GM10248 (cell line): ENCODE measurements around the gene ECM2.

Source experiments
- CTCF ChIA-PET: fragments of 300-600 bp; sonication (Branson Sonifier 250); formaldehyde crosslinking; extraction: SDS; loops from one replicate; lab custom pipeline; 2021; ENCODE audit warnings: antibody characterized with exemption; lab: Yijun Ruan, JAX
- POLR2A ChIA-PET: fragments of 350-650 bp; sonication (Branson Sonifier 250); formaldehyde crosslinking; extraction: SDS; loops from one replicate; lab custom pipeline; 2020; ENCODE audit warnings: antibody characterized with exemption; lab: Yijun Ruan, JAX
- DNase-seq: peaks from one replicate; pipeline ENCODE4 v3.0.0; 2012; ENCODE audit errors: extremely low spot score
- TF ChIP-seq, protein P1 (sequence below): IDR thresholded peaks from 2 replicates; pipeline ENCODE4 v1.5.1; 2012; ENCODE audit warnings: mild to moderate bottlenecking, low read depth; ENCODE audit errors: extremely low read depth, missing control alignments, control extremely low read depth

ECM2 gene

DNA sequence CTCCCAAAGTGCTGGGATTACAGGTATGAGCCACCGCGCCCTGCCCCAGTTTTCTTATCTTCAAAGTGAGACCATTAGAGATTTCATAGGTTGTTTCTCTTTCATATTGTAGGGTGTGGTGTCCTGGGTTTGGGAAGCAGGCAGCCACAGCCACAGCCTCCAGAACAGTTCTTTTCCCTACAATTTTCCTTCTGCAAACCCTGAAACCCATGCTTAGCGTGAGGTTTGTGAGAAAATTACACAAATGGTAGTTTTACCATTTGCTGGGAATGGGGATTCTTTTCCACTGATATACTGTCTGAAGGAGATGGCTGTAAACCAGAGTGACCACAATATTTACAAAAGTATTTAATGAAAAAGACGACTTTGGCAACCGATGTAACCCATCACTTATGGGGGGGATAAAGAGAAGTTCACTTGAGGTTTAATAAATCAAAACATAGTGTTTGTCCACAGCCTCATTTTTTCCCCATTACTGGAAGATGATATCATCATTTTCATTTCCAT is 26.7 kb upstream of the ECM2 start:
- CTCF ChIA-PET = no interaction called here
- no peak for DNase-seq
- POLR2A ChIA-PET = no interaction called here
- TF ChIP-seq, protein P1, sequence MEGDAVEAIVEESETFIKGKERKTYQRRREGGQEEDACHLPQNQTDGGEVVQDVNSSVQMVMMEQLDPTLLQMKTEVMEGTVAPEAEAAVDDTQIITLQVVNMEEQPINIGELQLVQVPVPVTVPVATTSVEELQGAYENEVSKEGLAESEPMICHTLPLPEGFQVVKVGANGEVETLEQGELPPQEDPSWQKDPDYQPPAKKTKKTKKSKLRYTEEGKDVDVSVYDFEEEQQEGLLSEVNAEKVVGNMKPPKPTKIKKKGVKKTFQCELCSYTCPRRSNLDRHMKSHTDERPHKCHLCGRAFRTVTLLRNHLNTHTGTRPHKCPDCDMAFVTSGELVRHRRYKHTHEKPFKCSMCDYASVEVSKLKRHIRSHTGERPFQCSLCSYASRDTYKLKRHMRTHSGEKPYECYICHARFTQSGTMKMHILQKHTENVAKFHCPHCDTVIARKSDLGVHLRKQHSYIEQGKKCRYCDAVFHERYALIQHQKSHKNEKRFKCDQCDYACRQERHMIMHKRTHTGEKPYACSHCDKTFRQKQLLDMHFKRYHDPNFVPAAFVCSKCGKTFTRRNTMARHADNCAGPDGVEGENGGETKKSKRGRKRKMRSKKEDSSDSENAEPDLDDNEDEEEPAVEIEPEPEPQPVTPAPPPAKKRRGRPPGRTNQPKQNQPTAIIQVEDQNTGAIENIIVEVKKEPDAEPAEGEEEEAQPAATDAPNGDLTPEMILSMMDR = no peak

DNA sequence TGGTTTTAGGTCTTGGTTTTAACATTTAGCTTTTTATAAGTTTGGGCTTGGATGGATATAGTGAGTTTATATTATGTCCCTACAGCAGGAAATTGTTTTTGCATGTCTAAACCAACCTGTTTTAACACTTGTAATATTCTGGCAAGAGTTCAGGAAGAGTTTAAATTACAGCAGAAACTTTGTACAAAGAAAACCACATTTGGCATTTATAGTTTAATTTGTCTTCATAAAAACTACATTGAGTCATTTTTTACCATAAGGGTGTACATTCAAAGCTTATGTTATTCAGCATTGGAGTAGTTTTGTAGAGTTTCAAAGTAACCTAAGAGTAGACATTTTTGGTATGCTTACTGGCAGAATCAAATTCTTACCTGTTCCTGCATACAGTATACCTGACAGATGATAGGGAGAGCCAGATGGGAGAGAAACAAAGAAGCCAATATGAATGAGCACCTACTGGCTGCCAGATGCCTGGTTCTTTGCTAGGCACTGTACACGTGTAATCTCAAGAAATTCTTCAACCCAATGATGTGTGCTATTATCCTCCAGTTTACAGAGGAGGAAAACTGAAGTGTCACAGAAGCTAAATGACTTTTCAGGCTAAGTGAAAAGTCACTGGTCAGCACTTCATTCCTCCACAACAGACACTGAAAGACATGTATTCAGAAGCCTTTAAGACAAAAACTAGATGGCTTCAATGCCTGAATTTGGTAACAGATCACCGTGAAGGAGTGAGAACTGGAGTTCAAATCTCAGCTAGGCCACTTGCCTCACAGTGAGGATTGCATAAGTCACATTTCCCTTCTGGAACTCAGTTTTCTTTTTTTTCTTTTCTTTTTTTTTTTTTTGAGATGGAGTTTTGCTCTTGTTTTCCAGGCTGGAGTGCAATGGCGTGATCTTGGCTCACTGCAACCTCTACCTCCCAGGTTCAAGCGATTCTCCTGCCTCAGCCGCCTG is 25.9 kb upstream of the ECM2 start:
- TF ChIP-seq, protein P1 = no peak
- ChIA-PET CTCF (no interaction called here), POLR2A (no interaction called here)
- no peak for DNase-seq

DNA sequence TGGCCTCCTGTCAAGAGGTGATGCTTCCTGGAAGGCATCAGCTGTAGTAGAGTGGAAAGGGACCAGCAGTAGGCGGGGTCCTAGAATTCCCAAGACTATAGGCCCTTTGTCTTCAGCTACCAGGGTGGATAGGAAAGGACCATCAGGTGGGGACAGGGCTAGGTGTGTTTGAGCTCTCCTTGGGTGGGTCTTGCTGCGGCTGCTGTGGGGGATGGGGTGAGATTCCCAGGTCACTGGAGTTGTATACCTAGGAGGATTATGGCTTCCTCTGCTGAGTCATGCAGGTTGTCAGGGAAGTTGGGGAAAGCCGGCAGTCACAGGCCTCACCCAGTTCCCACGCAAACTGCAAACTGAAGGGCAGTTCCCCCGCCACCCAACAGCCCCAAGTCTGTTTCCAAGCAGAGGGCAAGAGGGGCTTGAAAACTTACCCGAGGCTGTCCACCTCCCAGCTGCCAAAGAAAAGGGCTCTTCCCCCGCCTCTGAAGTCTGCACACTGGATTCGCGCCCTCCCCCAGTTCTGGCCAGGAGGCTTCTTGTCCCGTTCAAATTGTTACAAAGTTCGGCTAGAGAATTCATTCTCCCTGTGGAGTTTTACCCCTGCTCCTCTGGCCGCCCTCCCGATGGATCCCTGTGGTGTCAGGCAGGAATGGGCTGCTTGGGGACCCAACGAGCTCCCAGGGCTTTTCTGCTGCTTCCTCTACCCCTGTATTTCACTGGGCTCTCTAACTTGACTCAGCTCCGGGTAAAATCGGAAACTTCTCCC is 23.0 kb upstream of the ECM2 start:
- TF ChIP-seq, protein P1 = no peak
- ChIA-PET CTCF (no interaction called here), POLR2A (no interaction called here)
- DNase-seq = no peak

DNA sequence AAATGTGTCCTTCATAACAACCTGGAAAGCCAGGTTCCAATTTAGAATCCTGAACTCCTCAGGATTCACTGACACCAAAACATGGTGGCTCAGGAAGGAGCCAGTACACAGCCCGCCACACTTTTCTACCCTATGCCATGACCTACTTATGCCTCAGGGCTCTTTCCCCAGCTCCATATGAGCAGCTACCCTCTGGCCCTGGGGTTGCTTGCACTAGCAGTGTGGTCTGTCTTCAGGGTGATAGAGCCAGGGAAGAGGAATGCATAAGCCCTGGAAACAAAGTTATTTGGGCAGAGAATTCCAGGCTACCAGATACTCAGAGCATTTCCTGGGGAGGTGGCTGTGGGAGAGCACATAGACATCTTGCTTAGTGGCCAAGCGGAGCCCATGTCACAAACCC is 15.0 kb upstream of the ECM2 start:
- DNase-seq = no peak
- CTCF ChIA-PET = no interaction called here
- POLR2A ChIA-PET = no interaction called here
- TF ChIP-seq, protein P1 = no peak

DNA sequence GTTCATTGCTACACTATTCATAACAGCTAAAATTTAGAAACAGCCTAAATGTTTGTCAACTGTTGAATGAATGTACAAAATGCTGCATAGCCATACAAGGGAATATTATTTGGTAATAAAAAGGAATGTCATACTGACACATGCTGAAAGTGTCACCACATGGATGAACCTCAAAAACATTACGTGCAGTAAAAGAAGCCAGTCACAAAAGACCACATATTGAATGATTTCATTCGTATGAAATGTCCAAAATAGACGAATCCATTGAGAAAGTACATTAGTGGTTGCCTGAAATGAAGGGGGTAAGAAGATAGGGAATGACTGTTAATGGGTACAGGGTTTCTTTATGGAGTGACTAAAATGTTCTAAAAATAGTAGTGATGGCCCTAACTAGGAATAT is 11.6 kb upstream of the ECM2 start:
- TF ChIP-seq, protein P1 = no peak
- CTCF ChIA-PET = interaction anchor here (1.0 to 1.5 kb wide), 3 partner anchors 9 to 23 kb away, joined by 3 read pairs; no protein-coding TSS in a partner anchor
- POLR2A ChIA-PET = no interaction called here
- DNase-seq = no peak

DNA sequence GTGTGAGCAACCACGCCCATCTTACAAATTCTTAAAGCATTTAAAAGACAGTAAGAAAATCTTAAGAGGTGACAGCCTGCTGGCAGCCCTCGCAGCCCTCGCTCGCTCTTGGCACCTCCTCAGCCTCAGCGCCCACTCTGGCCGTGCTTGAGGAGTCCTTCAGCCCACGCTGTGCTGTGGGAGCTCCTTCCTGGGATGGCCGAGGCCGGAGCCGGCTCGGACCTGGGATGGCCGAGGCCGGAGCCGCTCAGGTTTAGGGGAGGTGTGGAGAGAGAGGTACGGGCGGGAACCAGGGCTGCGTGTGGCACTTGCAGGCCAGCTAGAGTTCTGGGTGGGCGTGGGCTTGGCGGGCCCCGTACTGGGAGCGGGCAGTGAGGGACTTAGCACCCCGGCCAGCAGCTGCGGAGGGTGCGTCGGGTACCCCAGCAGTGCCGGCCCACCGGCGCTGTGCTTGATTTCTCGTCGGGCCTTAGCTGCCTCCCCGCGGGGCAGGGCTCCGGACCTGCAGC is 9.3 kb upstream of the ECM2 start:
- CTCF ChIA-PET = interaction anchor here (2.1 kb wide), 1 partner anchor 10 kb away, joined by 7 read pairs; the partner anchor contains the start of gene ECM2
- POLR2A ChIA-PET = no interaction called here

More for the DNA sequence above, 9.3 kb upstream of the ECM2 start:
- DNase-seq = no peak
- TF ChIP-seq, protein P1 = no peak
